ENCODE measurements around the gene CCDC30.
"Not testable (repeated sequence)": the region's sequence is repeated elsewhere in the genome, so short reads cannot be mapped to it uniquely, and the experiment has no call there.

The CCDC30 gene

DNA sequence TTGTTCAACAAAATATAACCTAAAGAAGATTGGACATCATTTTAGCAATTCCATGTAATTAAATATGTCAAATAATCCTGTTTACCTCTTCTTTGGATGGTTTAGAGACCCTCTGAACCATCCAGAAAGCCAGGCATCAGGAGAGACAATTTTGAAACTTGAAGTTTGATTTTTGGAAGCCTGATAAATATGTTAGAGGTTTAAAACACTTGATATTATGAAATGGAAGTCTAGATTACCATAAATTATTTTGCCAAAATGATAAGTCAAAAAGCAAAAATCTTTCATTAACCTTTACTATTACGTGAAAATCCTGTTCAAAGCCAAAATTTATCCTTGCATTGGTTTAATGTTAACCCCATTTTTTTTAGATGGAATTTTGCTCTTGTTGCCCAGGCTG lies 43.5 kb downstream of the CCDC30 start:
- in situ Hi-C loops (cut with MboI; ENCODE audit: low pct_unique_long_range_greater_than_20kb, low sequenced_read_pairs), result no loop called here
- DNase-seq, result no peak

DNA sequence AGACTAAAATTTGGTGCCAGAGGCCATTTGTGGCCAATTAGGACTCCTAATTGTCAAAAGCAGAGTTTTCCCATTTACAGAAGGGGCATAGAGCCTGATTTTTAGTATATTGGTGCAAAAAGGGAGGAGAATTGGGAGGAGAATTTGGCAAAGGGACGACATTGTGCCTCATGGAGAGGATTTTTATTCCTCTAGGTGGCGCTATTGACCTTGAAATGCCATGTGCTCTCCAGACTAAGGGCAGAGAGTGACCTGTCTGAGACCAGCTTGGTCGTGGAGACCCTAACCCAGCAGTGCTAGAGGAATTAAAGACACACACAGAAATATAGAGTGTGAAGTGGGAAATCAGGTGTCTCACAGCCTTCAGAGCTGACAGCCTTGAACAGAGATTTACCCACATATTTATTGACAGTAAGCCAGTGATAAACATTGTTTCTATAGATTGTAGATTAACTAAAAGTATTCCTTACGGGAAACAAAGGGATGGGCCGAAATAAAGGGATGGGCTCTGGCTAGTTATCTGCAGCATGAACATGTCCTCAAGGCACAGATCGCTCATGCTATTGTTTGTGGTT lies 48.6 kb downstream of the CCDC30 start:
- peak; percentile 80 for DNase-seq
- in situ Hi-C loops (cut with MboI; ENCODE audit: low pct_unique_long_range_greater_than_20kb, low sequenced_read_pairs), result not testable (repeated sequence)

GRCh38 chr1:42518908-42519307 lies 55.8 kb downstream of the CCDC30 start:
- in situ Hi-C loops (cut with MboI; ENCODE audit: low pct_unique_long_range_greater_than_20kb, low sequenced_read_pairs), result no loop called here
- no peak for DNase-seq

DNA sequence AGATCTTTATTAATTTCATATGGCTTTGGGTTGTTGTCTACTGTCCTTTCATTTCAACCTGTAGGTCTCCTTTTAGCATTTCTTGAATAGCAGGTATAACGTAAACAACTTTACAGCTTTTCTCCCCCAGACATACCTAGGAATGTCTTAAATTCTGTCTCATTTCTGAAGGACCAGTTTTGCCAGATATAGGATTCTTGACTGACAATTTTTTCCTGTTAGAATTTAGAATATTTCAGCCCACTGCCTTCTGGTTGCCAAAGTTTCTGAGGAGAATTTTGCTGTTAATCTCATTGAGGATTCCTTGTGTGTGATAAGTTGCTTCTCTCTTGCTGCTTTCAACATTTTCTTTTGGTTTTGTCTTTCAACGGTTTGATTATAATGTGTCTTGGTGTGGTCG lies 60.1 kb downstream of the CCDC30 start:
- DNase-seq, result no peak

GRCh38 chr1:42524330-42524729 lies 61.2 kb downstream of the CCDC30 start:
- in situ Hi-C loops (cut with MboI; ENCODE audit: low pct_unique_long_range_greater_than_20kb, low sequenced_read_pairs), result no loop called here
- no peak for DNase-seq

More for the DNA sequence above, 60.1 kb downstream of the CCDC30 start:
- in situ Hi-C loops (cut with MboI; ENCODE audit: low pct_unique_long_range_greater_than_20kb, low sequenced_read_pairs), result no loop called here

- DNase-seq, result no peak
- in situ Hi-C loops (cut with MboI; ENCODE audit: low pct_unique_long_range_greater_than_20kb, low sequenced_read_pairs), result no loop called here
Measured at GRCh38 chr1:42529724-42530181, 66.7 kb downstream of the CCDC30 start.

DNA sequence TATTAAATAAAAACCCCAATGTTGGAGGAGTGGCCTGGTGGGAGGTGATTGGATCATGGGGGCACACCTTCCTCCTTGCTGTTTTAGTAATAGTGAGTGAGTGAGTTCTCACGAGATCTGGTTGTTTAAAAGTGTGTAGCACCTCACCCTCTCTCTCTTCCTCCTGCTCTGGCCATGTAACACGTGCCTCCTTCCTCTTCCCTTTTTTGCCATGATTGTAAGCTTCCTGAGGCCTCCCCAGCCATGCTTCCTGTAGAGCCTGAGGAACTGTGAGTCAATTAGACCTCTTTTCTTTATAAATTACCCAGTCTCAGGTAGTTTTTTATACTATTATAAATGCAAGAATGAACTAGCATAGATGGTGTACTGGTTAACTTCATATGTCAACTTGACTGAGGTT lies 68.0 kb downstream of the CCDC30 start:
- DNase-seq, result peak; percentile 29
- in situ Hi-C loops (cut with MboI; ENCODE audit: low pct_unique_long_range_greater_than_20kb, low sequenced_read_pairs), result no loop called here

DNA sequence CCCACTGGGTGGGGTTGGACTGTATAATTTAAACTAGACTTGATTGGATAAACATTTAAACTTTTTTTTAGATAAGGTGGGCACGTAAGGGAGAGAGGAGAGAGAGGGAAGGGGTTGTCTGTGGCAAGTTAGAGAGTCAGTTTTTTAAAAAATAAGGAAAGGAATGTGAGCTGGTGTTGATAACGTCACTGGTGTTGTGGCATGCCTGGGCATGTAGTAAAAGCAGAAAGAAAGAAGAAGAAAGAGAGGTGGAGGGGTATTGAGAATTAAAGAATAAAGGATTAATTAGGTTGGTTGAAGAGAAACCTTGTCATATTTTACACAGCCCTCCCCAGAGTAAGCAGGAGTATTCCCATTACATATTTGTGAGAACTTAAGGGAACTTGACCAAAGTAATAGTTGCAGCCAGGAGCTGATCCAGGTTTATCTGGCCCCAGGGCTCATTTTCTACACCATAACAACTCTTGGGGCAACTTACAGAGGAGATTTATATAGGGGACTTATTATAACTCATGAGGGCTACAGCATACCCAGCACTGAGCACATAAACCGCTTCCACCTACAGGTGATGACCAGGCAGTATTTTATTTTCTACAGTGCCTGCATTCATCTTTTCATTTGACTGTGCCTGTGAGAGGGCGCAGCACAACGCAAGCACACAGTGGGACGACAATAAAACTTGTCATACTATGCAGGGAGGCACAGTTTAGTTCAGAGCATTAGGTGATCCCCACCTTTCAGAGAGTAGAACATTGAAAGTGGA lies 70.2 kb downstream of the CCDC30 start:
- in situ Hi-C loops (cut with MboI; ENCODE audit: low pct_unique_long_range_greater_than_20kb, low sequenced_read_pairs), result no loop called here
- no peak for DNase-seq

- no peak for DNase-seq
Measured at GRCh38 chr1:42541104-42541503, 78.0 kb downstream of the CCDC30 start.

DNA sequence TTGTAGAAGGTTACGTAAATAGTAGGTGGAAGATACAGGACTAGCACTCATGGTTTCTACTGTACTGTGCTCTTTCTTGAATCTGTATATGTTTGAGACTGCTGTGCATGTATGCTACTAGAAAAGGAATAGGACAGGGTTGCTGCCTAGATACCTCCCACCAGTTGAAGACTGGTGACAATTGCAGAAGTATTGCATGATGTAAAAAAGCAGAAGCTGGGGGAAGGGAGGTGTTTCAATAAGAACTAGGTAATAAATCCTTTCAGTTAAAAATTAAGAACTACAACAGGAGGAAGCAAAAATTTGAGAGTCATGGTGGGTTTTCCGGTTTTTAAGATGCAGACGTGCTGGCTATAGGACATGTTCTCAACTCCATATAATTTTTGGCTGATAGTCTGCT lies 88.1 kb downstream of the CCDC30 start:
- in situ Hi-C loops (cut with MboI; ENCODE audit: low pct_unique_long_range_greater_than_20kb, low sequenced_read_pairs), result no loop called here
- DNase-seq, result peak; percentile 91

More at GRCh38 chr1:42541104-42541503, 78.0 kb downstream of the CCDC30 start:
- in situ Hi-C loops (cut with MboI; ENCODE audit: low pct_unique_long_range_greater_than_20kb, low sequenced_read_pairs), result no loop called here

DNA sequence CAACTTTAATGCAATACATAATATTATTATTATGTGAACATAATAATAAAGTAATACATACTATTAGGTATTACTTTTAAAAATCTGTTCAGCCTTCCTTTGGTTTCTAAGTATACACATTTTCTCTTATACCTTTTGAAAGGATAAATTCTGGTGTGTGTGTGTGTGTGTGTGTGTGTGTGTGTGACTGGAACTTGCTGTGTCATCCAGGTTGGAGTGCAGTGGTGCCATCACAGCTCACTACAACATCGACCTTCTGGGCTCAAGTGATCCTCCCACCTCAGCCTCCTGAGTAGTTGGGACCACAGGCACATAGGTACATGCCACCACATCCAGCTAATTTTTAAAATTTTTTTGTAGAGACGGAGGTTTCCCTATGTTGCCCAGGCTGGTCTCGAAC lies 88.5 kb downstream of the CCDC30 start:
- DNase-seq, result no peak
- in situ Hi-C loops (cut with MboI; ENCODE audit: low pct_unique_long_range_greater_than_20kb, low sequenced_read_pairs), result no loop called here

- no peak for DNase-seq
- in situ Hi-C loops (cut with MboI; ENCODE audit: low pct_unique_long_range_greater_than_20kb, low sequenced_read_pairs), result no loop called here
Measured at GRCh38 chr1:42552636-42553035, 89.5 kb downstream of the CCDC30 start.

DNA sequence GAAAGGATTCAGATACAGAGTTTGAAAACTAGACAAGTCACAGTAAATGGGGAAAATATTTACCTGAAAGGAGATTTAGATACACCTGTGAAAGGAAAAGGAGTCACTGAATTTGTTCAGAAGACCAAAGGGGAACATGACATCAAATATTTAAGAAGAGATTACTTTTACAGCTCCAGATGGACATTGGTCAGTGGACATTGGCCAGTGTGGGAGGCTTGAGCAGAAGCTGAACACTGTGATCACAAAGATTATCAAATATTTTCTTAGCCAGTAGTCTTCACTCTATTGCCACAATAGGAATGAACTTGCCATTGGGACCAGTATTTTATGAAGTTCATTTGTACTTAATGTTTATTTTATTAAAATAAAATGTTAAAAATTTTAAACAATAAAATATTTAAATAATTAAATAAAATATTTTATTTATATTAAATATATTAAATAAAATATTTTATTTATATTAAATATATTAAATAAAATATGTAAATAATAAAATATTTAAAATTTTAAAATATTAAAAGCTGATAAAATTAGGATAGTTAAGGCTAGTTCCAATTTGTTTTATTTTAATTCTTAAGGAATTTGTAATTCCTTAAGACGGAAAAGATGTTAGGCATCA lies 94.3 kb downstream of the CCDC30 start:
- in situ Hi-C loops (cut with MboI; ENCODE audit: low pct_unique_long_range_greater_than_20kb, low sequenced_read_pairs), result no loop called here
- no peak for DNase-seq

DNA sequence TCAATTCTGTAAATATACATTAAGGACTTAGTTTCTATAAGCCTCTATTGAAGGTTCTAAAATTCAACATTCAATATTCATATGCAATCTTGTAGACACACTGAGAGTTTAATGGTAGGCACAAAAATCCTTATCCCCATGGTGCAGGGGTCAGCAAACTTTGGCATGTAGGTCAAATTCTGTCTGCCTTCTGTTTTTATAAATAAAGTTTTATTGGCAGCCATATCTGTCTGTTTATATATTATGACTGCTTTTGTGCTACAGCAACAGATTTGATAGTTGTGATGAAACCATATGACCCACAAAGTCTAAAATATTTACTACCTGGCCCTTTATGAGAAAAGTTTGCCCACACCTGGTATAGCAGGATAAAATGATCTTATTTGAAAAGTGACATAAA lies 104.0 kb downstream of the CCDC30 start:
- DNase-seq, result no peak
- in situ Hi-C loops (cut with MboI; ENCODE audit: low pct_unique_long_range_greater_than_20kb, low sequenced_read_pairs), result no loop called here

GRCh38 chr1:42576935-42577334 lies 113.8 kb downstream of the CCDC30 start:
- no peak for DNase-seq
- in situ Hi-C loops (cut with MboI; ENCODE audit: low pct_unique_long_range_greater_than_20kb, low sequenced_read_pairs), result loop anchor here (10.0 kb wide), 1 partner anchor 168 kb away; the partner anchor contains the start of gene CLDN19

DNA sequence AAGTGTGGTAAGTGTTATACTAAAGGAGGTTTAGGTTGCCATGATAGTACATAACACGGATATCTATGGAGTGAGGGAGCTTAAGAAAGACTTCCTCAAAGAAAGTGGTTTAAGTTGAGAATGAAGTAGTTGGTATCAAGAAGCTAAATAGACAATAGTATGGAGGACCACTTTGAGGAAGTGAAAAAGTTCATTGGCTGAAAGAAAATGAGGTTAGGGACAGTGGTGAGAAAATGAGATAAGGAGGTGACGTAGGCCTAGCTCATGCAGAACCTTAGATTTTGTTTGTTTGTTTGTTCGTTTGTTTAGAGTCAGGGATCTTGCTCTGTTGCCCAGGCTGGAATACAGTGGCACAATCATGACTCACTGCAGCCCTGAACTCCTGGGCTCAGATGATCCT lies 122.9 kb downstream of the CCDC30 start:
- in situ Hi-C loops (cut with MboI; ENCODE audit: low pct_unique_long_range_greater_than_20kb, low sequenced_read_pairs), result no loop called here

DNA sequence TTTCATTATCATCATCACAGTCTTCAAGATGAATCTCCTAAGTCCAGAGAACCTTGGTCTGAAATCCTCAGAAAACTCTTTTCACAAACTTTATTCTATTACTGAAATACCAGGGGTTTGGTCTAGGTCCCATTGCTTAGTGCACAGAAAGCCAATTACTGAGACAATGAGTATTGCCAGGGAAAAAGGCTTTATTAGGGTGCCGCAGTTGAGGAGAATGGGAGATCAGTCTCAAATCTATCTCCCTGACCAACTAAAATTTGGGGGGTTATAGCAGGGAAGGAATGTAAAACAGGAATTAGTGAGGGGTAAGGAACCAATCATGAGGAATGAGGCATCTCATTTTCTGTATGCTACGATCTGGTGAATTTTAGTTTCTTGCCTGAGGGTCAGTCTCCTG lies 124.7 kb downstream of the CCDC30 start:
- in situ Hi-C loops (cut with MboI; ENCODE audit: low pct_unique_long_range_greater_than_20kb, low sequenced_read_pairs), result no loop called here
- DNase-seq, result no peak

More for the DNA sequence above, 122.9 kb downstream of the CCDC30 start:
- DNase-seq, result no peak

GRCh38 chr1:42592811-42593210 lies 129.7 kb downstream of the CCDC30 start:
- in situ Hi-C loops (cut with MboI; ENCODE audit: low pct_unique_long_range_greater_than_20kb, low sequenced_read_pairs), result no loop called here
- no peak for DNase-seq

- in situ Hi-C loops (cut with MboI; ENCODE audit: low pct_unique_long_range_greater_than_20kb, low sequenced_read_pairs), result no loop called here
- DNase-seq, result no peak
Measured at GRCh38 chr1:42593486-42594100, 130.5 kb downstream of the CCDC30 start.

DNA sequence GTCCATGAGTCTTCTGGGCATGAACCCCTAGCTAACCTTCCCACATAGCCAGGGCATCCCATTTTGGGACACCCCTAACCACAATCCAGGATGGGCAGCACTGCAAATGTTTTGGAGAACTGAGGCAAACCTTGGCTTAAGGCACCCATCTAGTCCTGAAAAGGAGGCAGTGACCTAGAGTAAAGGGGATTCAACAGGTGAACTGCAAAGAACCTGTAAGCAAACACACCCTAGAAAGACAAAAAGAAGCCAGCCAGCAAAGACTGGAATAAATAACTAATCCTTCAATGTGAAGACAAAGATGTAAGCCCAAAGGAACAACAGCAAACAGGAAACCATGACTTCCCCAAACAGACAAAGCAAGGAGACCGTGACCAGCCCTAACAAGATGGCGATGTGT lies 138.4 kb downstream of the CCDC30 start:
- in situ Hi-C loops (cut with MboI; ENCODE audit: low pct_unique_long_range_greater_than_20kb, low sequenced_read_pairs), result no loop called here
- DNase-seq, result no peak

Data from KBM-7 (cell line).